ENCODE data around the gene SGIP1.

DNA sequence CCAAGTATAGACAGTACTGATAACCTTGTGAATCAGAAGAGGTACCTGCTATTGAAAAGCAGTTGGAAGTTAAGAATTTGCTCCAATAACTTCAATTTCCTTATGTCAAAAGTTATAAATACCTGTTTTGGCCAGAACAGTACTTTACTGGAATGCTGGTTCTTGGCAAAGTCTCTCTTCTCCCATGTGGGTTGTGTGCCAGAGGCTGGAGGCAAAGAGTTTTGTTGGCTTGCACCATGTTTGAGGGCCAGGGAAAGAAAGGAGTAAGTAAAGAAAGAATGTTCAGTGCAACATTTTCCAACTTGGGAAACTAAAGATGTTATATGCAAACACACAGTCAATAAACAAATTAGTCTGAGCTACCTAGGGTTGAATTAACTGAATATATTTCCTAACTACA is 151.3 kb downstream of the SGIP1 start:
- TF ChIP-seq, protein P1, sequence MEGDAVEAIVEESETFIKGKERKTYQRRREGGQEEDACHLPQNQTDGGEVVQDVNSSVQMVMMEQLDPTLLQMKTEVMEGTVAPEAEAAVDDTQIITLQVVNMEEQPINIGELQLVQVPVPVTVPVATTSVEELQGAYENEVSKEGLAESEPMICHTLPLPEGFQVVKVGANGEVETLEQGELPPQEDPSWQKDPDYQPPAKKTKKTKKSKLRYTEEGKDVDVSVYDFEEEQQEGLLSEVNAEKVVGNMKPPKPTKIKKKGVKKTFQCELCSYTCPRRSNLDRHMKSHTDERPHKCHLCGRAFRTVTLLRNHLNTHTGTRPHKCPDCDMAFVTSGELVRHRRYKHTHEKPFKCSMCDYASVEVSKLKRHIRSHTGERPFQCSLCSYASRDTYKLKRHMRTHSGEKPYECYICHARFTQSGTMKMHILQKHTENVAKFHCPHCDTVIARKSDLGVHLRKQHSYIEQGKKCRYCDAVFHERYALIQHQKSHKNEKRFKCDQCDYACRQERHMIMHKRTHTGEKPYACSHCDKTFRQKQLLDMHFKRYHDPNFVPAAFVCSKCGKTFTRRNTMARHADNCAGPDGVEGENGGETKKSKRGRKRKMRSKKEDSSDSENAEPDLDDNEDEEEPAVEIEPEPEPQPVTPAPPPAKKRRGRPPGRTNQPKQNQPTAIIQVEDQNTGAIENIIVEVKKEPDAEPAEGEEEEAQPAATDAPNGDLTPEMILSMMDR (IDR thresholded peaks at IDR 0.05; ENCODE audit: control extremely low read depth in 1 of 3, insufficient read depth in 1 of 3, low read depth in 1 of 3, low read length in 3 of 3): no peak
- TF ChIP-seq SRF (IDR thresholded peaks at IDR 0.05; ENCODE audit: low read depth, low read length) (no peak), JUND (IDR thresholded peaks at IDR 0.05; ENCODE audit: low read length) (no peak), EZH2 (IDR thresholded peaks at IDR 0.05; ENCODE audit: low read depth, low read length, severe bottlenecking) (no peak), NRF1 (IDR thresholded peaks at IDR 0.05; ENCODE audit: low read depth, low read length) (no peak), RFX5 (IDR thresholded peaks at IDR 0.05; ENCODE audit: borderline replicate concordance, low read depth, low read length) (no peak), ZNF274 (IDR thresholded peaks at IDR 0.05; ENCODE audit: borderline replicate concordance, extremely low read depth, low read length) (no peak), CREB1 (IDR thresholded peaks at IDR 0.05) (no peak), PHF8 (conservative IDR thresholded peaks at IDR 0.05; ENCODE audit: low read depth, low read length) (no peak), POLR2AphosphoS5 (IDR thresholded peaks at IDR 0.05; ENCODE audit: low read depth, low read length) (no peak), EGR1 (IDR thresholded peaks at IDR 0.05; ENCODE audit: borderline replicate concordance, low read depth, low read length) (no peak), SUZ12 (IDR thresholded peaks at IDR 0.05; ENCODE audit: low read length) (no peak), MAFK (IDR thresholded peaks at IDR 0.05; ENCODE audit: low read depth, low read length) (no peak)
